ENCODE results near the gene CNNM2.

- TF ChIP-seq RFX5 (IDR thresholded peaks at IDR 0.05; ENCODE audit: low read length), result no peak
- no peak for TF ChIP-seq ZBTB33 (IDR thresholded peaks at IDR 0.05; ENCODE audit: borderline replicate concordance, low read depth)
- no peak for TF ChIP-seq POLR2AphosphoS5 (IDR thresholded peaks at IDR 0.05; ENCODE audit: low read depth, low read length)
- 0 out of 2 replicates have a peak, but pooled peaks have one; percentile 6 for TF ChIP-seq SMC3 (IDR thresholded peaks at IDR 0.05; ENCODE audit: low read depth, low read length)
- TF ChIP-seq YY1 (IDR thresholded peaks at IDR 0.05; ENCODE audit: low read depth), result no peak
- peak; percentile 23; the same call in 1 of the 2 replicates for TF ChIP-seq CTCF (IDR thresholded peaks at IDR 0.05)
- TF ChIP-seq GABPA (IDR thresholded peaks at IDR 0.05; ENCODE audit: low read depth), result no peak
These were observed 144.9 kb downstream of the CNNM2 start for GRCh38 chr10:103062854-103063590.

Data from SK-N-SH (cell line).